GM18861 (cell line): ENCODE measurements around the gene GANC.

Experiments
- ATAC-seq: cut with Tn5 transposase; IDR thresholded peaks from one replicate; pipeline ENCODE4 v1.9.1; 2021; ENCODE audit not compliant: unreplicated experiment

Gene GANC

GRCh38 chr15:42375252-42375651 lies 102.3 kb downstream of the GANC start:
- no peak for ATAC-seq

- no peak for ATAC-seq
Measured at GRCh38 chr15:42375941-42376340, 102.9 kb downstream of the GANC start.

DNA sequence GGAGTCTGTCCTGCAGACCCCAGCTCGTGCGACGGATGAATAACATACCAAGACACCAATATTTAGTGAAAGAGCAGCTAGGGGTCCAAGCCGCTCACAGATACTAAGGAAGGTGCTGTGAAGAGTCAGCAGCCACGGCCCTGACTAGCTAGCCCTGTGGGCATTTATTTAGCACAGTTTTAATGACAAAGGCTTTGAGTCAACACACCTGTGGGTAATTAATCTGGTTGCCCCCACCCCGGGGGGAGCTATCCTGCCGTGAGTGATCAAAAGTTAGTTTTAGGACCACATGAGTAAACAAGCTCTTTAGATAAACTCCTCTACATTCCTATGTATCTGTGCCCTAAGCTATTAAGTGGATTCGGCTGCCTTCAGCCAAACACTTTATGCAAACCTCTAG lies 105.0 kb downstream of the GANC start:
- ATAC-seq: no peak

GRCh38 chr15:42384597-42384996 lies 111.6 kb downstream of the GANC start:
- ATAC-seq: no peak

DNA sequence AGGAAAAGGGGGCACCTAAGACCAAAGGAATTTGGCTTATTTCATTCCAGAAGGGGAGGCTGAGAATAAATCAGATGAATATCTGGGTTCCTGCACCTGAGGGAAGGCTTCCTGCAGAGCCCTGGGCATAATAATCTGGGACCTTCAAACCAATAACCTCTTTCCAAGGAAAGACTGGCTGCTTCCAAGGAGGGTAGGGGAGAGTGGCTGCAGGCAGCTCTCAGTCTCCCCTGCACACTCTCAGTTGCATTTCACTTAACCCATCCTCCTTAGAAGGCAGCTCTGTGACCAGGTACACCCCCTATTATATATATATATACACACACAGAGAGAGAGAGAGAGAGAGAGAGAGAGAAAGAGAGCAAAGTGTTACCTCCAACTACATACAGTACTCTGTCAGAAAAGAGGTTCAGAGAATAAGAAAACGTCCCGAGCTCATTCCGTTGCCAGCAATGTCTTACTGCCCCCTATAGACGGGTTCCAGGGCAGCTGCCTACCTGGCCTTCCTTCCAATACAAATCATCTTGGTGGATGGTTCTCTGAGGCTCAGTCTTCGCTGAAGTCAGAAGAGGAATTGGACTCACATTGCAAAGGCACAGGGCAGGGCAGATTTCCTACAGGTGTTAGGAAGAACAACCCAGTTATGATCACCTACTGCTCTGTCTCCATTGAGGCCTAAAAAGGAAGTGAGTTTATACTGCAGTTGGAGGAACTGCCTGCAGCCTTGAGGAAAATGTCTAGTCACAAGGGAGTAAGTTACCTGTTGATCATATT lies 112.4 kb downstream of the GANC start:
- ATAC-seq: no peak

DNA sequence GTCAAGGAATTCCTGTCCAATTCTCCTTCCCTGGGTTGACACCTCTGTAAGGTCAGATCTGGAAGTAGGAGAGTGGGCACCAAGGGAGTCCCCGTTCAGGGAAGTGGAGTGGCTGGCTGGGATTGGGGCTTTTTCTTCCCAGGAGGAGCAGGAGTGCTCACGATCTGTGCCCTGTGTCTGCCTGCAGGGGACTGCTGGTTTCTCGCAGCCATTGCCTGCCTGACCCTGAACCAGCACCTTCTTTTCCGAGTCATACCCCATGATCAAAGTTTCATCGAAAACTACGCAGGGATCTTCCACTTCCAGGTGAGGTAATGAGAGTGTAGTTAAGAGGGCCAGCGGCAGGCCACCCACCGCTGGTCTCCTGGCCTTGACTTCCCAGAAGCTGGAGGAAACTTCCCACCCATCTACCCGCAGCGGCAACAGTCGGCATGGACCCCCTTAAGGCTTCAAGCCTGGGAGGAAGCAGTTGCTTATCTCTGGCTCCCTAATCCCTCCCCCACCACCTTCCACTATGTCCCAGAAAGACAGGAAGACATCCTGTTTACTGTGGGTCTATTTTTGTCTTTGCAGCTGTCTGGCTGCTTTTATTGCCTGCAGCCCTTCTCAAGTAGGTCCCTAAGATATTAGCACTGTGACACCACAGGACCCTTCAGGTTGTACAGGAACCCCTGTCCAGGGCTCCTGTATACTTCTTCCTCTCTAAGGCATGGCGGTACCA lies 113.1 kb downstream of the GANC start:
- ATAC-seq: no peak

- ATAC-seq: no peak
Measured at GRCh38 chr15:42387603-42388002, 114.6 kb downstream of the GANC start.

DNA sequence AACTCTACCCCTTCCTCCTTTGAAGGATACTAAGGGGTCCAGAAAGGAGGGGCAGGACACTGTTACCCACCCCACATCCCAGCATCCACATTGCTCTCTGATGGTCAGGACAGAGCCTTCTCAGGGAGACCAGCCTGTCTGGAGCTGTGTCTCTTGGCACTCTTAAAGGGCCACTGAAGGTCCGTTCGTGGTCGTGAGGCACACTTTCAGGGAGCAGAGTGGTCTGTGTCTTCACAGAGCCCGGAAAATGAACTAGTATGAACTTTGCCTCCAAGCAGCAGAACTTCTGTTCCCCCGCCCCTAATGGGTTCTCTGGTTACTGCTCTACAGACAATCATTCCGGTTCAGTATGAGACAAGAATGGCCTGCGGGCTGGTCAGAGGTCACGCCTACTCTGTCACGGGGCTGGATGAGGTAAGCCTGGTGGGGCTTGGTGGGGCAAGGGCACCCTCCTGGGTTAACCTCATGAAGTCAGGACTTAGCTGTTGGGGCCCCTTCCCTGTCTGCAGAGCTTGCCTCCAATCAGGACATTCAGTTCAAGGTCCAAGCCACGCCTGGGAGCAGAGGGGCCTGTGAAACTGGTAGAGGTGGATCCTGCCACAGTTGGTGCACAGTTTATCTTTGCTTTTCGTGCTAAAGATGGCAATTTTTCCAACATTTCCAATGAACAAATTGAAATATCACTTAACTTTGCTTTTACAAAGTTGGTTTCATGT lies 119.5 kb downstream of the GANC start:
- ATAC-seq: no peak

DNA sequence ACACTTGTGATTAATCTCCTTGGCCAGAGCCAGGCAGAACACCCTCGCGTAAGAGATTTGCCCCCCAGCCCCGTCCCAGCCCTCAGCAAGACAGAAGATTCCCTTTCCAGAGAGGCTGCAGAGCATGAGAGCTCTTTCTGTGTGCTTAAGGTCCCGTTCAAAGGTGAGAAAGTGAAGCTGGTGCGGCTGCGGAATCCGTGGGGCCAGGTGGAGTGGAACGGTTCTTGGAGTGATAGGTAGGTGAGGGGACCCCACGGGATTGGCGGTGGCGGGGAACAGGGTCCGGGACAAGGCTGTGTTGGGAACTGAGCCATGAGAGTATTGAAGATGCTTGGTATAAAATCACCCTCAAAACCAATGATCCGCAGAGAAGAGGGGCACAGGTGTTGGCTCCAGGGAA lies 121.1 kb downstream of the GANC start:
- no peak for ATAC-seq

GRCh38 chr15:42395838-42396237 lies 122.8 kb downstream of the GANC start:
- no peak for ATAC-seq

DNA sequence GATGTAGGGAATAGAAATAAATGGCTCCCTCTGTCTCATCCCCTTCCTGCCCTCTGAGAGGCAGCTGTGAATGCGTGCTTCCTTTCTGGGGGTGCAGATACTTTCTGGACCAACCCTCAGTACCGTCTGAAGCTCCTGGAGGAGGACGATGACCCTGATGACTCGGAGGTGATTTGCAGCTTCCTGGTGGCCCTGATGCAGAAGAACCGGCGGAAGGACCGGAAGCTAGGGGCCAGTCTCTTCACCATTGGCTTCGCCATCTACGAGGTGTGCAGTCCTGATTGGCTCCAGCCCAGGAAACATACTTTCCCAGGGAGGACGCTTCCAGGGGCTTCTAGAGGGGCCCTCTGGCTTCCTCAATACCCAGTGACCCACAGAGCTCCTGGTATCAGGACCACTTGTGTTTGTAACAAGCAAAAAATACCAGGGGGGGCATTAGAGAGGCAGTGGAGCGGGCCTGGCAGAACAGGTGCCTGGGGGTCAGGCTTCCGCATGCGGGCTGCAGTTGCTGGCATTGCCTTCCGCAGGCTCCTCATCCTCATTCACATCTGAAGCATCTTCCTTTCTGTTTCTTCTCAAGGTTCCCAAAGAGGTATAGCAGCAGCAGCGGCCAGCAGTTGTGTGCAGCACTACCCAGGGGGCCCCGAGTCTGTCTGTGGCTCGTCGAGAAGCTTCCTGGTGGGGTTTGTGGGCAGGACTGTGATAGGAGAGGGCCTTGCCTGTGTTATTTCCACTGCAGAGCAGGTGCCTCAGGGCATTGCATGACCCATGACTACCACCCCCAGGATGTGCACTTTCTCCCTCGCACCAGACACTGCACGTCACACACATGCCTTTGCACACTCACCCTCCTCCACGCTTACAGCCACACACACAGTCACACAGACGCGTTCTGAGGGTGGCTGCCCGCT lies 128.8 kb downstream of the GANC start:
- no peak for ATAC-seq

- ATAC-seq: no peak
Measured at GRCh38 chr15:42402455-42403205, 129.6 kb downstream of the GANC start.

GRCh38 chr15:42403389-42403788 lies 130.4 kb downstream of the GANC start:
- no peak for ATAC-seq

DNA sequence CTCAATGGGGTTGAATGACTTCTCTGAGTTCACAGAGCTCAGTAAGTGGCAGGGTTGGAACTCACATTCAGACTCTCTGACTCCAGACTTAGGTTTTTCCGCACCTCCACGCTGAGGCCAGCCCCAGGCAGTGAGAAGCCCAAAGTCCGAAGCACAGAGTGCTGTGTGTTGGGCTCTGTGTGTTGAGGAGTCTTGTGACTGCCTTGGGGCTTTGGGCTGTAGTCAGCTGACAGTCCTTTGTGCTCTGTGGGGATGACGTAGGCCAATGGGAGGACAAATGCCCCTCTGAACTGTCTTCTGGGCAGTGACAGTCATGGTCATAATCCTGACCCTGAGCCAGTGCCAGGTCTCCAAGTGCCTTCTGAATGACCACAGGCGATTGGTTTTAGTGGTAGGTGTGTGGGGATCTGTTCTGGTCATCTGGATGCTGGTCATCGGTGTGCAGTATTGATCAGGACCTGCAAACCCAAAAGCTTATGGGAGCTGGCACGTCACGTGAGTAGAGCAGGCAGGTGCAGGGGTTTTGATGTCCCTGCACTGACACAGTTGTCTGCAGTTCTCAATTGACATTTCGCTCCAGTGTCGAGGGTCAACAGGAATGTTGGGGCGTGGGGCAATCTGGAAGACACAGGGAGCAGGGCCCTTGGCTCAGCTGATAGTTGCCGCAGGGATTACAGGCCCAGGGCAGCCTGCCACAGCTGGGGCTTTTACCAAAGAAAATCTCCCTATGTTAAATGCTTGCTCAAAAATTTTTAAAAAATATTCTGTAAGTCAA lies 131.6 kb downstream of the GANC start:
- no peak for ATAC-seq

- ATAC-seq: no peak
Measured at GRCh38 chr15:42405863-42406482, 133.0 kb downstream of the GANC start.
